ENCODE measurements around the gene UTS2R.
"Not testable (repeated sequence)": the region's sequence is repeated elsewhere in the genome, so short reads cannot be mapped to it uniquely, and the experiment has no call there.

UTS2R gene

GRCh38 chr17:82347994-82348393, 23.6 kb upstream of the UTS2R start:
- not testable (repeated sequence) for H3K27ac ChIP-seq (ENCODE audit: low read length); H3K4me1 ChIP-seq (ENCODE audit: control insufficient read depth, insufficient read depth, low read length); H3K4me3 ChIP-seq (ENCODE audit: low read length in 2 of 2); H3K9ac ChIP-seq (ENCODE audit: low read length in 2 of 2); H3K9me3 ChIP-seq (ENCODE audit: control insufficient read depth in 2 of 2, low read length in 2 of 2); H3K27me3 ChIP-seq (ENCODE audit: control insufficient read depth in 1 of 2, insufficient read depth in 2 of 2, low read length in 2 of 2); H3K36me3 ChIP-seq (ENCODE audit: control insufficient read depth in 2 of 2, insufficient read depth in 2 of 2, low read length in 2 of 2)

DNA sequence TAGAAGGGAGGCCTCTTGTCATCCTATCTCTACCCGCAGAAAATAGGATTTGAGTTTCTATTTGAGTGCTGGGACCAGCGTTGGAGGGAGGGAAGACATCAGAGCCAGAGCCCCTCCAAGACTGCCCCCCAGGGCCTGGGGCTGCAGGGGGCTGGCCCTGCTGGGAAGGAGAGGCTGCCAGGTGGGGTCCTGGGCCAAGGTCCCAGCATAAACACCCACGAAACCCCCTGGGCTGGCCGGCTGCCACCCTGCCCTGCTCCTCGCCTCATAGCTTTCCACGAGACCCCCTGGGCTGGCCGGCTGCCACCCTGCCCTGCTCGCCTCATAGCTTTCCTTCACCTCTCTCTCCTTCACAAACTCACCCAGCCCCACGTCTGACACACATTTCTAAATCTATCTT, 23.1 kb upstream of the UTS2R start:
- no peak overlapping the region for H3K4me3 ChIP-seq (ENCODE audit: low read length in 2 of 2)
- no peaks in the 10 kb centered on the region for H3K9me3 ChIP-seq (ENCODE audit: control insufficient read depth in 2 of 2, low read length in 2 of 2)
- peaks cover 0 to 3% of the 10 kb centered on the region in 2 donors for H3K27me3 ChIP-seq (ENCODE audit: control insufficient read depth in 1 of 2, insufficient read depth in 2 of 2, low read length in 2 of 2)
- peaks cover 7% of the 10 kb centered on the region for H3K4me1 ChIP-seq (ENCODE audit: control insufficient read depth, insufficient read depth, low read length)
- H3K36me3 ChIP-seq (ENCODE audit: control insufficient read depth in 2 of 2, insufficient read depth in 2 of 2, low read length in 2 of 2), result no peaks in the 10 kb centered on the region
- H3K27ac ChIP-seq (ENCODE audit: low read length), result no peak overlapping the region
- H3K9ac ChIP-seq (ENCODE audit: low read length in 2 of 2), result no peak overlapping the region

GRCh38 chr17:82348866-82349265, 22.7 kb upstream of the UTS2R start:
- H3K4me1 ChIP-seq (ENCODE audit: control insufficient read depth, insufficient read depth, low read length), result peaks cover 7% of the 10 kb centered on the region
- H3K36me3 ChIP-seq (ENCODE audit: control insufficient read depth in 2 of 2, insufficient read depth in 2 of 2, low read length in 2 of 2), result no peaks in the 10 kb centered on the region
- H3K9me3 ChIP-seq (ENCODE audit: control insufficient read depth in 2 of 2, low read length in 2 of 2), result no peaks in the 10 kb centered on the region
- H3K27ac ChIP-seq (ENCODE audit: low read length), result no peak overlapping the region
- H3K9ac ChIP-seq (ENCODE audit: low read length in 2 of 2), result no peak overlapping the region
- H3K27me3 ChIP-seq (ENCODE audit: control insufficient read depth in 1 of 2, insufficient read depth in 2 of 2, low read length in 2 of 2), result peaks cover 0 to 6% of the 10 kb centered on the region in 2 donors
- H3K4me3 ChIP-seq (ENCODE audit: low read length in 2 of 2), result no peak overlapping the region

- H3K9ac ChIP-seq (ENCODE audit: low read length in 2 of 2), result no peak overlapping the region
- H3K27ac ChIP-seq (ENCODE audit: low read length), result no peak overlapping the region
- peaks cover 0 to 7% of the 10 kb centered on the region in 2 donors for H3K27me3 ChIP-seq (ENCODE audit: control insufficient read depth in 1 of 2, insufficient read depth in 2 of 2, low read length in 2 of 2)
Measured at GRCh38 chr17:82349287-82349701, 22.3 kb upstream of the UTS2R start.

DNA sequence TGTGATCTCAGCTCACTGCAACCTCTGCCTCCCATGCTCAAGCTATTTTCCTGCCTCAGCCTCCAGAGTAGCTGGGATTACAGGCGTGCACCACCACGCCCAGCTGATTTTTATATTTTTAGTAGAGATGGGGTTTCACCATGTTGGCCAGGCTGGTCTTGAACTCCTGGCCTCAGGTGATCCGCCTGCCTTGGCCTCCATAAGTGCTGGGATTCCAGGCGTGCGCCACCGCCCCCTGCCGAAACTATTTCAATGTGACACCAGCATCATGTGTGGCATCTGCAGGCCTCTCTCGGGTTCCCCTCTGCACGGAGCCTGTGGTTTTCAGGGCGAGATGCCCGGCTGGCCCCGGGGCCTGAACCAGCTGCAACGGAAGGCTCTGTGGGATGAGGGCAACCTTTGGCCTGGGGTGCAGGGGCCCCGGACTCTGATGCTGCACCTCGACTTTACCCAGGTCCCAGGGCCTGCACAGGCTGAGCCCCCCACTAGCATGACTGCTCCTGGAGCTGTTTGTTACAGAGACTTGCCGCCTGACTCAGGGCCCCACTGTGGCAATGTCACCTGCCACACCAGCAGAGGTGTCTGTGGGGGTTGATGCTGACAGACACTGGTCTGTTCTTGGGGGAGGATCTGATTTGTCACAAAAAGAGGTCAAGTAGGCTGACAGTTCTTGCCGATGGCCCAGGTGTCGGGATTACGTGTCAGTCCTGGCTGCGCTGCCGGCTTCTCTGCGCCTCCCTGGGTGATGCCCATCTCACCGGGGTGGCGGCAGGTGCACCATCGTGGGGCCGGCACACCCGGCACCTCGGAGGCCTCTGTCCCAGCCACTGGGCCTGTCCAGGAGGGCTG, 21.2 kb upstream of the UTS2R start:
- Histone ChIP-seq H3K36me3 (ENCODE audit: control insufficient read depth in 2 of 2, insufficient read depth in 2 of 2, low read length in 2 of 2) (no peaks in the 10 kb centered on the region), H3K9ac (ENCODE audit: low read length in 2 of 2) (no peak overlapping the region), H3K4me3 (ENCODE audit: low read length in 2 of 2) (no peak overlapping the region), H3K27me3 (ENCODE audit: control insufficient read depth in 1 of 2, insufficient read depth in 2 of 2, low read length in 2 of 2) (peaks cover 0 to 8% of the 10 kb centered on the region in 2 donors), H3K27ac (ENCODE audit: low read length) (no peak overlapping the region), H3K9me3 (ENCODE audit: control insufficient read depth in 2 of 2, low read length in 2 of 2) (no peaks in the 10 kb centered on the region), H3K4me1 (ENCODE audit: control insufficient read depth, insufficient read depth, low read length) (peaks cover 7% of the 10 kb centered on the region)

More at GRCh38 chr17:82349287-82349701, 22.3 kb upstream of the UTS2R start:
- Histone ChIP-seq H3K4me3 (ENCODE audit: low read length in 2 of 2) (no peak overlapping the region), H3K36me3 (ENCODE audit: control insufficient read depth in 2 of 2, insufficient read depth in 2 of 2, low read length in 2 of 2) (no peaks in the 10 kb centered on the region), H3K9me3 (ENCODE audit: control insufficient read depth in 2 of 2, low read length in 2 of 2) (no peaks in the 10 kb centered on the region), H3K4me1 (ENCODE audit: control insufficient read depth, insufficient read depth, low read length) (peaks cover 7% of the 10 kb centered on the region)

DNA sequence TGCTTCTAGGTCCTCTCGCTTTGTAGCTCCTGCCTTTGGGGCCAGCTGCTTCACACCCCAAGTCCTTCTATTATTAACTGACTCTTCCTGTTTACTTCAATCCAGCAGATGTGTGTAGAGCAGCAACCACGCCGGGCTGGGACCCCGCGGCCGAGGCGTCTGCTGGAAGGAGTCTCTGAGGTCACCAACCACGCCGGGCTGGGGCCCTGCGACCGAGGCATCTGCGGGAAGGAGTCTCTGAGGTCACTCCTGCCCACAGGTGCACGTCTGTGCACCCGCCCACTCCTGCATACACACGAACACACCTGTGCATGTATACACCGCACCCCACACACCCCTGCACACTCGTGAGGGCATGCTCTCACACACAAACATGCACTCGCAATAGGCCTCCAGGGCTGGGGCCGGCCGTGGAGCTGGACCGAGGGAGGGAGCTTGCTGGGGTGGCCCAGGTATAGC, 20.3 kb upstream of the UTS2R start:
- Histone ChIP-seq H3K36me3 (ENCODE audit: control insufficient read depth in 2 of 2, insufficient read depth in 2 of 2, low read length in 2 of 2) (no peaks in the 10 kb centered on the region), H3K27me3 (ENCODE audit: control insufficient read depth in 1 of 2, insufficient read depth in 2 of 2, low read length in 2 of 2) (peaks cover 4 to 11% of the 10 kb centered on the region in 2 donors), H3K4me3 (ENCODE audit: low read length in 2 of 2) (no peak overlapping the region), H3K9me3 (ENCODE audit: control insufficient read depth in 2 of 2, low read length in 2 of 2) (no peaks in the 10 kb centered on the region), H3K9ac (ENCODE audit: low read length in 2 of 2) (no peak overlapping the region), H3K27ac (ENCODE audit: low read length) (no peak overlapping the region), H3K4me1 (ENCODE audit: control insufficient read depth, insufficient read depth, low read length) (peaks cover 7% of the 10 kb centered on the region)

- Histone ChIP-seq H3K27me3 (ENCODE audit: control insufficient read depth in 1 of 2, insufficient read depth in 2 of 2, low read length in 2 of 2) (peaks cover 10 to 15% of the 10 kb centered on the region in 2 donors), H3K4me3 (ENCODE audit: low read length in 2 of 2) (no peak overlapping the region), H3K27ac (ENCODE audit: low read length) (no peak overlapping the region), H3K4me1 (ENCODE audit: control insufficient read depth, insufficient read depth, low read length) (peaks cover 7% of the 10 kb centered on the region), H3K9me3 (ENCODE audit: control insufficient read depth in 2 of 2, low read length in 2 of 2) (no peaks in the 10 kb centered on the region), H3K36me3 (ENCODE audit: control insufficient read depth in 2 of 2, insufficient read depth in 2 of 2, low read length in 2 of 2) (no peaks in the 10 kb centered on the region), H3K9ac (ENCODE audit: low read length in 2 of 2) (no peak overlapping the region)
Measured at GRCh38 chr17:82351713-82352488, 19.7 kb upstream of the UTS2R start.

DNA sequence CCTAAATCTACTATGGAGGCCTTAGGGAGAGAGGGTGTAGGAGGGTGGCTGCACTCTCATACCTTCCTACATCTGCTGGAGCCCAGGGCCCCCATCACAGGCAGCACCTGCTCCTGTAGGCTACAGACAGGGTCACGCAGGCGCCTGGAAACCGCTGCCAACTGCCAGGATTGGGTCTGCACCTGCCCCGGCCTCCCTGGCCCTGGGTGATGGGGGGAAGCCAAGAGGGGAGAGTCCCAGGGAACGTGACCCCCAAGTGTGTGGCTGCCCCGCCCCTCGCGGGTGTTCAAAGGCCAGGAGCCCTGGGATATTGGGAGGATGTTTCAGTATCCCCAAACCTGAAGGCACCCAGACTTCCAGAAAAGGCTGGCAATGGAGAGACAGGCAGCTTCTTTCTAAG, 18.1 kb upstream of the UTS2R start:
- H3K27ac ChIP-seq (ENCODE audit: low read length), result no peak overlapping the region
- peaks cover 7% of the 10 kb centered on the region for H3K4me1 ChIP-seq (ENCODE audit: control insufficient read depth, insufficient read depth, low read length)
- no peaks in the 10 kb centered on the region for H3K9me3 ChIP-seq (ENCODE audit: control insufficient read depth in 2 of 2, low read length in 2 of 2)
- no peaks in the 10 kb centered on the region for H3K36me3 ChIP-seq (ENCODE audit: control insufficient read depth in 2 of 2, insufficient read depth in 2 of 2, low read length in 2 of 2)
- peaks cover 17 to 22% of the 10 kb centered on the region in 2 donors for H3K27me3 ChIP-seq (ENCODE audit: control insufficient read depth in 1 of 2, insufficient read depth in 2 of 2, low read length in 2 of 2)
- no peak overlapping the region for H3K9ac ChIP-seq (ENCODE audit: low read length in 2 of 2)
- H3K4me3 ChIP-seq (ENCODE audit: low read length in 2 of 2), result no peak overlapping the region

GRCh38 chr17:82354804-82355308, 16.7 kb upstream of the UTS2R start:
- Histone ChIP-seq H3K27me3 (ENCODE audit: control insufficient read depth in 1 of 2, insufficient read depth in 2 of 2, low read length in 2 of 2) (peaks cover 20 to 23% of the 10 kb centered on the region in 2 donors), H3K9me3 (ENCODE audit: control insufficient read depth in 2 of 2, low read length in 2 of 2) (no peaks in the 10 kb centered on the region)

DNA sequence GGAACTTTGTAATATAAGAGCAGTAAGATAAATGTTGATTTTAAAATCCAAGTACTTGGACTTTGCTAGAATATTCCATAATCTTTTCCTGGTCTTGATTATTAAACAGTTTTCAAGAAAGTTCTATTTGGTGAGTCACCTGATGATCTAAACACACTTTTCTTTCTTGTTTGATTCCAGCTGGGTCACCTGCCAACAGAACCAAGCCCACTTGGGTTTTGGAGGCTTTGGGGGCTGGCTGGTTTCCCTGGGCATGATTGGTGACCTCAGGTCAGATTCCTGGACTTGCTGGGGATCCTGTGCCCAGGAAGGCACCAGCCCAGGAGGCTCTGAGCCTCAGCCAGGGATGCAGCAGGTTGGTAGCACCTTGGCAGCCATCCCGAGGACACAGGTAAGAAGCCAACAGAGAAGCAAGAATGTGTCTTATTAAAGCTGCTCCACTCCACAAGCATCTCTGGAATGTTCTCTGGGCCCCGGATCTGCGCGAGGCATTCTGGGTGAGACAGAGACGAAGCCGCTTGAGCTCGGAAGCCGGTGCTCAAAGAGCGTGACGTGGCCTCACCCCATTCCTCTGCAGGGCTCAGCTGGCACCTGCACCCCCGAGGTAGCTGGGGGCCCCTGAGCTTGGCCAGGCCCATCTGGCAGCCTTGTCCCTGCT, 15.7 kb upstream of the UTS2R start:
- peaks cover 9% of the 10 kb centered on the region for H3K4me1 ChIP-seq (ENCODE audit: control insufficient read depth, insufficient read depth, low read length)
- no peak overlapping the region for H3K9ac ChIP-seq (ENCODE audit: low read length in 2 of 2)
- H3K4me3 ChIP-seq (ENCODE audit: low read length in 2 of 2), result no peak overlapping the region
- H3K27ac ChIP-seq (ENCODE audit: low read length), result no peak overlapping the region
- H3K27me3 ChIP-seq (ENCODE audit: control insufficient read depth in 1 of 2, insufficient read depth in 2 of 2, low read length in 2 of 2), result peaks cover 20 to 23% of the 10 kb centered on the region in 2 donors
- no peaks in the 10 kb centered on the region for H3K36me3 ChIP-seq (ENCODE audit: control insufficient read depth in 2 of 2, insufficient read depth in 2 of 2, low read length in 2 of 2)
- H3K9me3 ChIP-seq (ENCODE audit: control insufficient read depth in 2 of 2, low read length in 2 of 2), result no peaks in the 10 kb centered on the region

More at GRCh38 chr17:82354804-82355308, 16.7 kb upstream of the UTS2R start:
- Histone ChIP-seq H3K4me1 (ENCODE audit: control insufficient read depth, insufficient read depth, low read length) (peaks cover 9% of the 10 kb centered on the region), H3K36me3 (ENCODE audit: control insufficient read depth in 2 of 2, insufficient read depth in 2 of 2, low read length in 2 of 2) (no peaks in the 10 kb centered on the region), H3K4me3 (ENCODE audit: low read length in 2 of 2) (no peak overlapping the region), H3K9ac (ENCODE audit: low read length in 2 of 2) (no peak overlapping the region), H3K27ac (ENCODE audit: low read length) (no peak overlapping the region)
